ENCODE results near the gene MOB3A.
"Not testable (repeated sequence)": the region's sequence is repeated elsewhere in the genome, so short reads cannot be mapped to it uniquely, and the experiment has no call there.

MOB3A gene

GRCh38 chr19:2096034-2096479 is at the start of gene MOB3A:
Gene MOB3A (minus strand): TSS chr19:2096326. CDS start chr19:2078560, 17,766 bp downstream.
- DNase-seq, result peak; percentile 91

- no peak for DNase-seq
Measured at GRCh38 chr19:2145831-2146241, 49.7 kb upstream of the MOB3A start.

GRCh38 chr19:2144190-2144589 is 48.1 kb upstream of the MOB3A start:
- no peak for DNase-seq

- DNase-seq, result no peak
Measured at GRCh38 chr19:2142173-2142829, 46.2 kb upstream of the MOB3A start.

- no peak for DNase-seq
Measured at GRCh38 chr19:2140138-2140569, 44.0 kb upstream of the MOB3A start.

DNA sequence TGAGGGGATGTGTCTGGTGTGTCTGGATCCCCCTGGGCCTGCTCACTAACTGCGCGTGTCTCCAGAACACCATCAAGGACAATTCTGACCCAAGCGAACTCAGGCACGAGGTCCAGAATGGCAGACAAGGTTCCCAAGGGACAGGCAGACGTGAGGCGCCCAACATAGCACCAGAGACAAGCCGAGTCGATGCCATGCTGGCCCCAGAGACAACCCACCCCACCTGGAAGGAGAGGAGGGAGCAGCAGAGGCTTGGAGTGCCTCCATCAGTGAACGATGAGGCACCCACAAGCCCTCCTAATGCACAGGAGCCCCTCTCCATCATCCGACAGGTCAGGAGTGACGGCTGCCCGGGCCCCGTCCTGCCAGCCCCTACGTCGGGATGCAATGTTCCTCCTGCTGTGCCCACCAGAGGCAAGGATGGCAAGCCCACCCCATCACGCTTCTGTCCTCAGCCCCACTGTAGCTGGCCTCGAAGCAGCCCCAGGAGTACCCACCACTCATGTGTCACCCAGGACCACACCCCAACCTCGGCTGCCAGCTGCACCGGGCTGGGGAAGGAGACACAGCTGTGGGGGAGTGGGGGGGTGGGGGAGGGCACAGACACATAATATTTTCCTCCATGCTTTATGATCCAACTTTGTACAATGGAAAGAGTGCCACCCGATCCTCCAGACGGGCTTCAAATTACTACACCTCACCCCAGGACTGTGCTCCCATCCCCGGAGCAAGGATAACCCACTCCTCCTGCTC is 43.4 kb upstream of the MOB3A start:
- DNase-seq, result no peak

- no peak for DNase-seq
Measured at GRCh38 chr19:2138061-2138728, 42.1 kb upstream of the MOB3A start.

DNA sequence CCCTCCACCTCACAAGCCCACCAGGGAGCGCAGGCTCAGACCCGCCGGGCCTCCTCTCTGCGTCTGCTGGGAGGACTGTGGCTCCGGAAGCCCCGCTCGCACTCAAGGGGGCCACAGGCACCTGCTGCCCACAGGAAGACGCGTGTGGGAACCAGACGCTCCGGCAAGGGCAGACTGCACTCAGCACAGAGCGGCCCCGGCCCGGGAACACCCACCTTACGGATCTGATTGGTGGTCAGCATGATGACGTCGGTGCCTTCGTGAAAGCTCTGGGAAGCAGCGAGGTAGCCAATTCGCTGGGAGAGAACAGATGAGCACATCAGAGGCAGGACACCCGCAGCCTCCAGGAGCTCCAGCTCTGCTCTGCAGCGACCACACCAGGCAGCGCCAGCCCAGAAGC is 40.7 kb upstream of the MOB3A start:
- DNase-seq, result no peak

DNA sequence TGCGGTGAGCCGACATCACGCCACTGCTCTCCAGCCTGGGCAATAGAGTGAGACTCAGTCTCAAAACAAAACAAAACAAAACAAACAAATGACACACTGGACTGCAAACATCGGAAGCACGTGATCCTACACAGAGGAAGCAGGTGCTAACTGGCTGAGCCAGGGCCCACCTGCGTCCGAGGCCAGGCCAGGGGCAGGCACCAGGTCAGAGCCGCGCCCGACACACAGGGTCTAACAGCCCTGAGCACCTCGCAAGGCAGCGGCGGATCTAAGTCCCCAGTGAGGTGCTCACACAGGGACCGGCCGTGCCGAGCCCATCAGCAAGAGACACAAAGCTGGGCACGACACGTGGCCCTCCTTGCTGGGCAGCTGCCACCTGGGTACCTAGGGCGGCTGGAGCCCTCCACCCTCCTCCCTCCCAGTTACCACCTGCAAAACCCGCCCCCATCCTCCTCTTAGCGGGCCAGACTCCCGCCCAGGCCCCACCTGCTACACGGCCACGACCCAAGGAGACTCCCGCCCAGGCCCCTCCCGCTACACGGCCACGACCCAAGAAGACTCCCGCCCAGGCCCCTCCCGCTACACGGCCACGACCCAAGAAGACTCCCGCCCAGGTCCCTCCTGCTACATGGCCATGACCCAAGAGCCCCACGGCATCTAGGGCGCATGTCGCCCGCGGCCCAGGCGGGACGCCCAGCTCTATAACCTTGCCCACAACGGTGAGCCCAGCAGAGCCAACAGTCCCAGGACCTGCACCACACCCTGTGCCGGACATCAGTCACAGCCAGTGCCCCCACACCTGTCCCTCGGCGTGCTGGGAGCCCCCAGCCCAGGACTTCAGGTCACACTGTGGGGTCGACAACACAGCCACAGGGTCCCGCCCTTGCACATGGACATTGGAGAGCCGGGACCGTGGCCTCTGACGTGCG is 39.6 kb upstream of the MOB3A start:
- DNase-seq, result no peak

- DNase-seq, result no peak
Measured at GRCh38 chr19:2132731-2133490, 36.8 kb upstream of the MOB3A start.

GRCh38 chr19:2132191-2132590 is 36.1 kb upstream of the MOB3A start:
- no peak for DNase-seq

DNA sequence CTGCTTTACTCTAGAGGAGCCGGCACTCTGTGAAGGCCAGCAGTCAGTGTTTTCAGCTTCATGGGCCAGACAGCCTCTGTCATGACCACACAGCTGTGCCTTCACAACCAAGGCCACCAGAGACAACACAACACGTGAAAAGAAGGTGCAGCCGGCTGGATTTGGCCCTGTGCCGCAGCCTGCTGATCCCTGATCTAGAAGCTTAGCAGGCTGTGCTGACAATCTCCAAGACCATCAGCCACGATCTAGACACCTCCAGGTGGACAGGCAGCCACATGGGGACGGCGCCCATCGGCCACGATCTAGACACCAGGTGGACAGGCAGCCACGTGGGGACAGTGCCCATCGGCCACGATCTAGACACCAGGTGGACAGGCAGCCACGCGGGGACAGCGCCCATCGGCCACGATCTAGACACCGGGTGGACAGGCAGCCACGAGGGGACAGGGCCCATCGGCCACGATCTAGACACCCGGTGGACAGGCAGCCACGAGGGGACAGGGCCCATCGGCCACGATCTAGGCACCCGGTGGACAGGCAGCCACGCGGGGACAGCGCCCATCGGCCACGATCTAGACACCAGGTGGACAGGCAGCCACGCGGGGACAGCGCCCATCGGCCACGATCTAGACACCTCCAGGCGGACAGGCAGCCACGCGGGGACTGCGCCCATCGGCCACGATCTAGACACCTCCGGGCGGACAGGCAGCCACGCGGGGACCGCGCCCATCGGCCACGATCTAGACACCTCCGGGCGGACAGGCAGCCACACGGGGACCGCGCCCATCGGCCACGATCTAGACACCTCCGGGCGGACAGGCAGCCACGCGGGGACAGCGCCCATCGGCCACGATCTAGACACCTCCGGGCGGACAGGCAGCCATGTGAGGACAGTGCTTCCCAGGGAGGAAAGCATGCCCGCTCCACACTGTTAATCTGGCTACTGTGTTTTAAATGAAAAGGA is 35.2 kb upstream of the MOB3A start:
- DNase-seq, result not testable (repeated sequence)

DNA sequence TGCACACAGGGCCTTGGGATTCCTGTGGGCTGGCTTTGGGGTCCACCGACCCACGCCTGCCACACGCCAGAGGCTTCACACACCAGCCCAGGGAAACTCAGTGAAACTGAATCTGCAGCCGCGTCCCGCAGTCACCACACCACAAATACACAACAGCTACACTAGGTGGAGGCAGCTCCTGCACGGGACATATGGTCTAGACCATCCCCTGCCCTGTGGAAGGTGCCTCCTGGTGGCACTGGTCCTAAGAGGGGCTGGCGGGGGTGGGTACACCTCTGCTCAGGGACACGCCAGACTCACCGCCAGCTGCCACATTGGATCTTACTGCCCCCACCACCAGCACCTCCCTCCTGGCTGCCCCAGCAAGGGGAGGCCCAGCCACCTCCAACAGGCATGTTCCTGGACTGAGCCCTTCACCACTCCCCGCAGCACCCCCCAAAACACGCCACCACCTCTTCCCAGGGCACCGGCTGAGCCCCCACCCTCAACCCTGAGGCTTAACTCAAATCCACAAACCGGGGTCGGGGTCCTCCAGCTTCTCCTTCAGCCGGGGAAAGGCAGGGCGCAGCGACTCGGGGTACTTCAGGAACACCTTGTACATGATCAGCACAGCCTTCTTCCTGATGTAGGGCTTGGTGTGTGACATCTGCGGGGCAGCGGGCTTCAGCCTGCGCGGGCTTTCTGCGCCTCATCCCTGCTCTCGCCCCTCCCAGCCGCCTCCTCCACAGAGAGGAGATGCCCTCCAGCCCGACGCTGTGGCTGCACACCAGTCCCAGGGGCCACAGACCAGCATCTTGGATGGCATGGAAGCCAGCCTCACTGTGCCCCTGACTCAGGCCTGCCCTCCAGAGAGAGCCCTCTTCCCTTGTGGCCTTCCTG is 34.0 kb upstream of the MOB3A start:
- DNase-seq, result no peak

DNA sequence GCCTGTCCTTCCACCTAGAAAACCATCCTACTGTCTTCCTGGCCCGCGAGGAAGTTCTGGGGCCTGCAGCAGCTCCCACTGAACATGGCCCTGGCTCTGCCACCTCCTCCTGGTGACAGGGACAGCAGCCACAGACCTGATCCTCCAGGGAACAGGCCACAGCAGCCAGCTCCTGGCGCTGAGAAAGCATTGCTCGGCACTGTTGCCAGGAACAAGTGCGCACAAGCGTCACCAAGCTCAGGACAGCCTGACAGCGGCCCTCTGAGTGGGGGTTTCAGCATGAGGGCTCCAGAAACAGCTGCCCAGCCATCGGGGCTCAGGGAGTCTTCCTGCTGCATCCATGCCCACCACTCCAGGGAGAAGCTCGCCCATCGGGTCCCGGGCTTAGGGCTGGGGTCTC is 33.4 kb upstream of the MOB3A start:
- no peak for DNase-seq

- DNase-seq, result no peak
Measured at GRCh38 chr19:2129022-2129421, 32.9 kb upstream of the MOB3A start.

DNA sequence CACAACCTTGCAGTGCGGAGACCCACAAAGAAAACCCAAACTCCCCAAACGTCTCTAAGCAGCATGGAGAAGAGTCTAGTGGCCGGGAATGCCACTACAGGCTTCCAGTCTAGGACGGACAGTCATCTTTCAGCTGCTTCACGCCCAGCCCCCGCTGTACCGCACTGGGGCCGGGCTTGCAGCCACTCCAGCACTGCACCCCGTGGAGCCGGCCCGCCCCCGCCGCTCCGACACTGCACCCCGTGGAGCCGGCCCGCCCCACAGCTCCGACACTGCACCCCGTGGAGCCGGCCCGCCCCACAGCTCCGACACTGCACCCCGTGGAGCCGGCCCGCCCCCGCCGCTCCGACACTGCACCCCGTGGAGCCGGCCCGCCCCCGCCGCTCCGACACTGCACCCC is 32.1 kb upstream of the MOB3A start:
- not testable (repeated sequence) for DNase-seq

GRCh38 chr19:2127758-2128157 is 31.6 kb upstream of the MOB3A start:
- no peak for DNase-seq

DNA sequence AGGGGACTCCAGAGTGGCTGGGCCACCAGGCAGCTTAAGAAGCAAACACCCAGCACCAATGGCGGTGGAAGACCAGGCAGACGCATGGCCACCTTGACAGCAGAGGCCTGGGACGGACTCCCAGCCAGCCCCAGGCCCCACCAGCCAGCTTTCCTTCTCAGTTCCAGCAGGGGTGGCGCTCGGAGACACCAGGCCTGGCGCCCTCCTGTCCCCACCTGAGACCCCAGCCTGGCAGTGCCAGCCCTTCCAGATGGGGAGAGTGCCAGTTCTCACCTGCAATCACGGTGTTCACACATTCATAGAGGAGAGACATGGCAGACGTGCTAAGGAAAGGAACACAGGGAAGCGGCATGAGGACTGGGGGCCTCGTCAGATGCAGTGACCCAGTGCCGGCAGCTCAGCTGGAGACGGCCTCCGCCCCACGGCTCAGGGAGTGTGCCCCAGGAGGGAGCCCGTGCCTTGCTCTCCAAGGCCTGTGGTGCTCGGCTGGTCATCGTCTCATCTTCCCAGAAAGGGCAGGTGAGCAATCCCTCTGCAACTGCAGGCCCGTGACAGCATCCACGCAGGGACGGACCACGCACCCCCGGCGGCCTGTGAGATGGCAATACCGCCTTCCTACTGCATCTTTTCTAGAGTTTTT is 30.9 kb upstream of the MOB3A start:
- no peak for DNase-seq
